ENCODE data around the gene ADRA2A.

The ADRA2A gene

DNA sequence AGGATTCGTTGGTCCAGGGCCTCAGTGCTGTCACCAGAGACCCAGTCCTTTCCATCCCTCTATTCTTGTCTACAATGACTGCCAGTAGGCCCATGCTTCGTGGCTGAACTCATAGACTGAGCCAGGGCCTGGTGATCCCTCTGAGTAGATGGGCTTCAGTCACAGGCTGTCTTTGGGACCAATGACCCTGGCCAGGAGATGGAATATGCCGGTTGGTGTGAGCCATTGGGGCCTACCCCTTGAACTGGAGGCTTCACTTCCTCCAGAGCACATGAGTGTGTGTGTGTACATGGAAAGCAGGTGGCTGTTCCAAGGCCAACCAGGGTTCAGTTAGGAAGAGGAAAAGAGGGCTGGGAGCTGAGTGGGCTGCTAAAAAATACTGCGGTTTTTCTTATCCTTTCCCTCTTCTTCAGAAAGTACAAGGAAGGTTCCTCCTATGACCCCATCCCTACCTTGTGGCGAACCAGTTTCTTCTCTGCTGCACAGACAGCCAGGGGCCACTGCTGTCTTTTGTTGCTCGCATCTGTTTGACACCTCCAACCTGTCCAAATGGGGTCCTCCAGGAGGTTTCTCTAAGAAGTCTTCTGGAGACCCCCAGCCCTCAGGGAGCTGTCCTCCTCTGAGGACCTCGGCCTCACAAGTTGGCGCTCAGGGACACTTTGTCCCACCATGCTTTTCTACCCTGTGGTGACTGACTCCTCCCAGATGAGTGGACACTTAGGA lies 36.6 kb downstream of the ADRA2A start:
- DNase-seq, result no peak

DNA sequence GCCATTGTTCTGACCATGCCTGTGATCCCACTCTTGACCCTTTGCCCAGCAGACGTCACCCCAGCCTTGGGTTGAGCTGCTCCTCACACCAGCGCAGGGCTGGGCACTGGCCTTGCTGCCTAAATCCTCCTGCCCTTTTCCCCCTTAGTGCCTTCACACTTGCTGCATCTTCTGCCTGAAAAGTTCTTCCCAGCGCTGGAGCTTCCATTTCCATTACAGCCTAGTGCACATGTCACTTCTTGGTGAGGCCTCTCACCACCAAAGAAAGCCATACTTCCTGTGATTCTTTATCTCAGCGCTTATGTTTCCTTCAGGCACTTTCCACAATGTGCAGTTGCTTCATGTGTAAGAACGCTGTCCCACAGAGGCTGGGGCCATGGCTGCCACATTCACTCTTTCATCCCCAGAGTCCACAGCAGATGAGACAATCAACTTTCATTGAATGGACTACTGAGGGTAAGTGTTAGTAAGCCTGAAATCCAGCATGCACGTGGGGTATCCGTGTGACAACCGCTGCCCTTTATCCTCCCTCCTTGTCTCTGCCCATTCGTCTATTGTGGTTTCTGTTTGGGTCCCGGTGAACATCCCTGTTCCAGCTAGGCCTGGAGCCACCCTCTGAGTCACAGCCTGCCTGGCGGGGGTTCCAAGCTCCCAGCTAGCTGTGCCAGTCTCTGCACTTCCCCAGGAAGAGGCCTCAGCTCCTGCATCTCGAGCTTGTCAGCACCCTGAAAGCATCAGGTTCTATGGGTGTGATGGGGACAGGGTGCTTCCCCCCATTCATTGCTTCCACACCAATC lies 37.3 kb downstream of the ADRA2A start:
- no peak for DNase-seq

DNA sequence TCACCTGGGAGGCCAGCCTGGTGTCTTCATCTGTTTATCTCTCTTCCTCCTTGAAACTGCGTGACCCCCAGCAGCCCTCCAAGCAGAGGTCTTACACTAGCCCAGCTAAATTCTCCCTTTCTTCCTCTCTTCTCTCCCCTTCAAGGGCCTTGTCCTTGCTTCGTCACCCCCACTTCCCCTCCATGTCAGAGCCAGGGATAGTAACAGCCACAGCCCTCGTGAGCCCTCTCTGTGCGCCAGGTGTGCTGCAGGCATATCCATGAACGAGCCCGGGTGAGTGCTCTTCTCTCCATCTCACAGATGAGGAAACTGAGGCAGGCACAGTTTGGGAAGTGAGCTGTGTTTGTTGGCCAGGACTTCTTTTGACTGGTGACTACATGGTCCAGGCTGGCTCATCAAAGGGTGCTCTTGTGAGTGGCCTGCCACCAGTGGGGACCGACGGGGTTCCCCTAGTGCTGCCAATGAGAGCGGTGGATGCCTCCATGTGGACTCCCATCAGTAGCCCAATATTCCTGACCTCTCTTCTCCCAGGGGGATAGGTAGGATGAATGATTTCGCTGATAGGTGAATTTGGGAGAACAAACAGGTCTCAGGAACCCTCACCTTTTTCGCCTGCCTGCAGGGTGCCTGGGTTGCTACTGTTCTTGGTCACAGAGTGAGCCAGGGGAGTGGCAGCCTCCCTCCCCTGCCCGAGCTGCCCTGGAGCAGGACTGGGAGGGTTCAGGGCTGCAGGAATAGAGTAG lies 38.1 kb downstream of the ADRA2A start:
- no peak for DNase-seq

DNA sequence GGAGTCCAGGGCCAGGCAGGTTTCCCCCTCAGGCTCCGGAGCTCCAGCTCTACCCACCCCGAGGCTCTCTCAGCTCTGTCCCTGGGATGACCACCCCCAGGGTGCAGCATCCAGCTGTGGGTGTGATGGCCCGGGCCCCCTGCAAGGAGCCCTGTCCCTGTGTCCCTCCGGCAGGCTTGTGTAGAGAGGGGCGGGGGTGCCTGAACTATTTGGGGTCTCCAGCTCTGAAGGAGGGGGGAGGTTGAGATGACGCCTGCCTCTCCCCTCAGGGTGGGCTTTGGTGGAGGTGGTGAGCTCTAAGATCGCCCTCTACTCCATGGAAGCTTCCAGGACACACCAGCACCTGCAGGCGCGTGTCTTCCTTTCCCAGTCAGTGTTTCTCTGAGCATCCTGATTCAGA lies 39.4 kb downstream of the ADRA2A start:
- DNase-seq, result no peak

DNA sequence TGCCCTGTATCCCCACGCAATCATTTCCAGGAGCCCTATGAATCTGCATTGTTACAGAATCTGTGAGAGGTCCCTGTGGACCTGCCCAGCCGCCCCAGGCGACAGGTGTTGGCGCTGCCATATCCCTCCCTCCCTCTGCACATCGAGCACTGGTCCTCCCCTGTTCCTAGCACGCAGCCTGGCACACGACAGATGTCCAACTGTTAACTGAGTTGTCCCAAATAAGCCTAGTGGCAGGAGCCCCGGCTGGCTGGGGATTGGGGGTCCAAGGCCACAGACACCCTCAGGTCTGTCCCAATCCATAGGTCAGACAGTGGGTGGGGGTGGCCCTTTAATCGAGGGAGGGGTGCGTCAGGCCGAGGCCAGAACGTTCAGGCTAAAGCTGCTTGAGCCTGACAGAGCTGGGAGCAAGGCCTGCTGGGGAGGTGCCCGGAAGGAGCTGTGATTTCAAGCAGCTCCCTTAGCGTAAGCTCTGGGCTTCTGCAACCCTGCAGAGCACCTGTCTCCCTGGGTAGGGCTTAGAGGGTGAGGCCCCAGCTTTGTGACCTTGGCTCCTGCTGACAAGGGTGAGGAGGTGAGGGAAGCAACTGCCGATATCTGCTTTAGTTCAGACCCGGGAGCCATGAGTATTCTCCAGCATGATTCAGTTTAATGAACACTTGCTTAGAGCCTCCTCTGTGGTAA lies 40.1 kb downstream of the ADRA2A start:
- no peak for DNase-seq

DNA sequence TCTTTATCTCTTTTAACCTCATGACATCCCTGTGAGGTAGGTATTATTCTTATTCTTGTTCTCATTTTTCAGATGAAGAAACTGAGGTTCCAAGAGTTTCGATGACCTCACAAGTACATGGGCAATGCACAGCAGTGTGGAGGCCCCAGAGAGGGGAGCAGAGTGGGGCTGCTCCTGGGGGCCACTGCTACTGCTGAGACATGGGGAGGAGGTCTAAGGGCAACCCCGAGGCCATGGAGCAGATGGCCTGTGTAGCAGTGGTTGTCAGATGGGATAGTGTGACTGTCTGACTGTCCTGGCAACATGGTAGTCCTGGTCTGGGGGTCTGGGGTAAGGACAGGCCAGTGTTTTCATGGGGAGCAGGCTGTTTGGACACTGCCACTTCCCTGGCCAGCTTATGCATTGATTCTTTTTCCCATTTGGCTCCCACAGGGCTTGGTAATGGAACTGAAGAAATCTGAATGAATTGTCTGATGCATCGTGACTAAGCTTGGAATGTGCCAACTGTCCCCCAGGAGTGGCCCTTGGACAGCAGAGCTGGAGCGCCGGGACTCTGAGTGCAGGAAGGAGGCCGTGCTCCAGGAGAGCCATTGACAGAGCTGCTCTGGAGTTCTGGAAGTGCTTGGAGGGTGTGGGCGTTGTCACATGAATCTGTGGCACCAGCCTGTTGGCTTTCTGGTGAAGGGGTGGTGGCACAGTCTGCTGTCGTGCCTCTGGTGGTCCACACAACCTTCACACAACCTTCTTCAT lies 40.9 kb downstream of the ADRA2A start:
- no peak for DNase-seq

DNA sequence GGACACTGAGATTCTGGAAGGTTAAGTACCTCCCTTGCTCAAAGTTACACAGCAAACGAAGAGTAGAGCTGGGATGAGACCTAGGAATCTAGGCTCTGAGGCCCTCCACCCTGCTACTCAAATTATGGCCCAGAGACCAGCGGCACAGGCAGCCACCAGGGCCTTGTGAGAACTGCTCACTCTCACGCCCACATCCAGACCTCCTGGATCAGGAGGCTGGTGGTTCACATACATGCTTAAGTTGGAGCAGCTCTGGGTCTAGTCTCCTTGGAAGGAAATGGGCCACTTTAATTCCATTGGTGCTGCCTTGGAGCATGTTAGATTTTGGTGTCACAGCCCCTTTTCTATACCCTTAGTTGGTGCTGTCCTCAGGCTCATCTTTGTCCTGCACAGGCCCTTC lies 41.9 kb downstream of the ADRA2A start:
- no peak for DNase-seq

DNA sequence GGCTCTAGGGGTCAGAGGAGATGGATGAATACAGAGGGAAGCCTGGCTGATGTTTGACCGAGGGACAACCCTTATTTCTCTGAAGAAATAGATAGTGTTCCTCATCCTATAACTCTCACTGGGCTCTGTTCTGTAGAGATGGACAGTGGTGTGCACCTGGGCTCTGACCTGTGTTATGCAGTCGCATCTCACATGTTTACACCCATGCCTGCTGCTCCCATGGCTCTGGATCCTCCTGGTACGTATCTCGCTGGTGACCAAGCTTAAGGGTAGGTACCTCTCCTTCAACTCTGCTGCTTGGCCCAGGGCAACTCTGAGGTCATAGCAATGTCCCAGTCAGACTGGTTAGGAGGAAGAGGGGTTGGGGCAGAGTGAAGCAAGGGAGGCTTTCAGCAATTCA lies 42.8 kb downstream of the ADRA2A start:
- no peak for DNase-seq

DNA sequence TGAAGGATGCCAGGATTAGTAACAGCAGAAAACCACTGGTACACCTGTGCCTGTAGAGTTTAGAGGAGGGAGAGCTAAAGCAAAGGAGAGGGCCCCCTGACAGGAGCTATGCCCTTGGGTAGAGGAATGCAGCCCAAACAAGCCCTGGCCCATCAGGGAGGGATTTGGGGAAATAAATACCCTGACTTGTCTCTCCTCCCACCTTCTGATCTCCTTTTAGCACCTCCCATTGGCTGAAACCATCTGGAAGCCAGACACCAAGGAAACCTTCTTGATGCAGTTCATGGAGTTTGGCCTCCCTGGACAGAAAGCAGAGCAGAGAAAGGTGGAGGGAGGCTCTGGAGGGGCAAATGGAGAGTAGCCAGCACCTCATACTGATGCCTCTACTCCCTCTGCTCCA lies 45.3 kb downstream of the ADRA2A start:
- no peak for DNase-seq

DNA sequence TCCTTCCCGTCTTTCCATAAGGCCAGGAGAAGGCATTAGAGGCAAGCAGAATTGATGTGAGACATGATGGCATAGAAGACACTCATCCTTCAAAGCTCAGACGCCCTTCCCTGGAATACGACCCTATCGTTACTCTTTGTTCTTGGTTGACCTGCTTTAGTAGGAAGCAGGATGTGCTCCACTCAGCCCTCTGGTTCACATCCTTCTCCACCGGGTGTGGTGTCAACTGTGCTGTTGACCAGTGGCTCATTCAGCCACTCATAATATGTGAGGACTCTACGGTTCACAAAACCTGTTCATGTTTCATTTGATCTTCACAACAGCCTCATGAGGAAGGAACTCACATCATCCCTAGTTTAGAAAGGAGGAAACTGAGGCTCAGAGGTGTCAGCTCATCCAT lies 47.1 kb downstream of the ADRA2A start:
- no peak for DNase-seq

DNA sequence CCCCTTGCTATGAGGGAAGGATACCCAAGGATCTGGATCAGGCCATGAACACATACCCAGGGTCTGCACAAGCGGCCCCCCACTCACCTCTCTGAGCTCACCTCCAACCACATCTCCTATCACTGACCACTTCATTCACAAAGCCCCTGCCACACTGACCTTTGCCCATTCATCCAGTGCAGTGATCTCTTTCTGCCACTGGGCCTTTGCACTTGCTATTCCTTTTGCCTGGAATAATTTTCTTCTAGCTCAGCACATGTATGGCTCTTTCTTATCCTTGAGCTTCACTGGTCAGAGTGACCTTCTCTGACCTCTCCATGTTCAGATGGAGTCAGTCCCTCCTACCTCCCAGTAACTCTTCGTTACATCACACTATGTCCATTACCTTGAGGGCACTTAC lies 48.3 kb downstream of the ADRA2A start:
- no peak for DNase-seq

DNA sequence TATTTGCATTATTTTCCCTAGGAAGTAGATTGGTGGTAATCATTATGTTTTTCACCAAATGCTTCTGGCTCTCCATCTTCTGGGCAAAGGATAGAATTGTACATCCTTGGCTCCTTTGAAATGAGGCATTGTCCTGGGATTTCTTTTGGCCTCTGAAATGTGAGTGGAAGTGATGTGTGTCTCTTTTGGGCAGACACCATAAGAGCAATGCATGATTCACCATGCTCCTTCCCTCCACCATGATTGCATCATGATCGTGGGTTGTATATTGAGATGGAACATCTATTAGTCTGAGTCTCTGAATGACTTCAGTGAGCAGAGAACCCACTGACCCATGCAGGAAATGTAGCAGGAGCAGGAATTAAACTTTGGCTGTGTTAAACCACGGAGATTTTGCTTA lies 49.2 kb downstream of the ADRA2A start:
- peak; percentile 31 for DNase-seq

DNA sequence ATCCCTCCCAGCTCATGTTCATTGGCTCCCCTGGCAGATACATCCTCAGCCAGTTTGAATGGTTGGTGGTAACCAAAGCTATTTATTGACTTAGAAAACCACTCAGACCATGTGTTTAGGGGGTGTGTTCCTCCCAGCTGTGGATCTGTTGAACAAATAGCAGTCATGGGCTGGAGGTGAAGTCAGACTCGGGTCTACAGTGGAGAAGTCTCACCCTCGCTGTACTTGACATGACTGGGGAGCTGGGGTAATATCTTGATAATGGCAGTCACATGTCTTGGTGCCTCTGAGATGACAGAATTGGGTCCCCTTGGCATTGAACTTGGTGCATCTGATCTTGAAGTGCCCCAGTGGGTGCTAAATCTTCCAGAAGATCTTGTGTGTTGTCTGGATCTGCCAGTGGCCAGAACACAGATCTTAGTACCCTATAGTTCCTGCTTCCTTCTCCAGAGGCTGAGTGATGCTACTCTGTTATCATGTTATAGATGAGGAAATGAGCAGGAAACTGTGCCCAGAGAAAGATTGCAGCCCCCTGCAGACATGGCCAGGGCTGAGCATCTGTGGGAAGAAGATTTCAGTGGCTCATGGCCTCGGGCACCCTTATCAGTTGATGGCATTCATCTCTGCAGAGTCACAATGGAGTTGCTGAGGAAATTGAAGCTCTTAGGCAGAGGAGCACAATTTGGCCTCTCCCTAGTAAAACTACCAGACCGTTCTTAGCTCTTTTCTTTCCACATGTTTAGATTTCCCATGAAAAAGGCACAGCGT lies 50.4 kb downstream of the ADRA2A start:
- no peak for DNase-seq

DNA sequence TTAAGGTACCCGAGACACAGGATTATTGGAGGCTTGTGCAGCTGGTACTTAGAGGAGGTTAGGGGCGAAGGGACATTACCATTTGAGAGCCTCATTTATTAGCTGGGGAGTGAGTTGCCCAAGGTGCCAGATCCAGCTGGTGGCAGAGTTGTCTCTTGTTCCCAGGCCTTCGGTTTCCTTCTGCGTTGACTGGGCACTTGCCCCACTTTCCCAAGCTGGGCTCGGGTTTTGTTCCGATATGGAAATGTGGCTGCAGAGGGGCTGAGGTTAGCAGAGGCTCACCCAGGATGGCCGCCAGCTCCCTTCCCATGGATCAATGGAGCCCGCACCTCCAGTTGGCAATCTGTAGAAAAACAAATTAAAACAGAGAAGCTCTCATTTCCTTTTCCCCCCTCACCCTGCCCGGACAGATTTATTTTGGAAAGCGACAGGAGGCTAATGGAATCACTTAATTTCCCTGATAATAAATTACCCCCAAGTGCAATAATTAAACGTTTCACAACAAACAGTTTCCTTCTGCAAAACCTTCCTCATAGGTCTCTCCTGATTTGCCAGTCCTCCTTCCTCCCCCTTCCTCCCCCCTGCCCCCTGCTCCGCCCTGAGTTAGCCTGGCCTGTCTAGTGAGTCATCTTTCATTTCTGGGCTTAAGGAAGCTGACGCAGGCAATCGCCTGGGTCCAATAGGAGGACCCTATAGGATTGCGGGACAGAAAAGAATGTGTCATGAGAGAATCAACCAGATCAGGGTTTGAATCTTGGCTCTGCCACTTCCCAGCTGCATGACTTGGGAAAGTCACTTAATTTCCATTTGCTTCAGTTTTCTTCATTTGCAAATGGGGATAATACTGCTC lies 51.7 kb downstream of the ADRA2A start:
- peak; percentile 64 for DNase-seq

DNA sequence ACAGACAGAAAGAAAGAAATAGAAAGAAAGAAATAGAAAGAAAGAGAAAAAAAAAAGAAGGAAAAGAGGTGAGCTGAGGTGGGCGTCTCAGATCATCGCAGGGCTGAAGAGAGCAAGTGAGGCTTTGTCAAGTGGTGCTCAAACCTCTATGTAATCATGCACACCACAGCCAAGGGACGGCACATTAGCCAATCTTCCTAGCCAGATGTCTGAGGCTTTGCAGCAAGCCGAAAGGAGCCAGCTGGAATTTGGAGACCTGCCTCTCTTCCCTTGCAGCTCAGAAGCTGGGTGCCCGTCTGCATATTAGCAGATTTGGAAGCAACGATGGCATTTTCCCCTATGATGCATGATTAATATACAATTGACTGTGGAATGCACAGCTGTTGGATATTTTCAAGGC lies 52.5 kb downstream of the ADRA2A start:
- DNase-seq, result no peak

DNA sequence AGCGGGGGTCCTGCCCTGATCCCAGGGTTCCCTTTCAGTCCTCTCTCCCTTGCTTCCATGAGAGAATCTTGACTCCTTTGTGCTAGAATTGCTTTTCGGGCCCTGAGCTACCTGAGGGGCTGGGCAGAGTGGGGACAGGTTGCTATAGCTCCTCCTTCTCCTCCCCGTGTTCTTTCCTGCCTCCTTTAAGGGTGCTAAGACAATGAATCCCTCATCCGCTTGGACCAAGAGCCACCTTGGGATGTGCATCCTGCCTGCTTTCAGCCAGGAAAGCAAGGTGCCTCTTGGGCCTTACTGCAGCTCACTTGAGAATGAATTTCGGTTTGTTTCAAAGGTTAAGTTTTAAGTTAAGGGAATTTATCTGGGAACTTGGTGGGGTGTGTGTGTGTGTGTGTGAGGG lies 53.6 kb downstream of the ADRA2A start:
- DNase-seq, result no peak

All from inflammatory macrophage treated with lipopolysaccharide for 4 hours (primary cell).